WI38 (cell line): ENCODE data around the gene SYTL4.
"Not testable (repeated sequence)": the region's sequence is repeated elsewhere in the genome, so short reads cannot be mapped to it uniquely, and the experiment has no call there.

Experiments
- H3K4me3 ChIP-seq: 2 replicates; pipeline ENCODE4 v1.5.1; 2011; ENCODE audit warnings: low read depth, mild to moderate bottlenecking, control low read depth, low read length
- TF ChIP-seq, protein P1 (sequence below): IDR thresholded peaks from 2 replicates; pipeline ENCODE4 v1.5.1; 2012; ENCODE audit warnings: low read depth, mild to moderate bottlenecking, control low read depth, low read length

SYTL4 gene

DNA sequence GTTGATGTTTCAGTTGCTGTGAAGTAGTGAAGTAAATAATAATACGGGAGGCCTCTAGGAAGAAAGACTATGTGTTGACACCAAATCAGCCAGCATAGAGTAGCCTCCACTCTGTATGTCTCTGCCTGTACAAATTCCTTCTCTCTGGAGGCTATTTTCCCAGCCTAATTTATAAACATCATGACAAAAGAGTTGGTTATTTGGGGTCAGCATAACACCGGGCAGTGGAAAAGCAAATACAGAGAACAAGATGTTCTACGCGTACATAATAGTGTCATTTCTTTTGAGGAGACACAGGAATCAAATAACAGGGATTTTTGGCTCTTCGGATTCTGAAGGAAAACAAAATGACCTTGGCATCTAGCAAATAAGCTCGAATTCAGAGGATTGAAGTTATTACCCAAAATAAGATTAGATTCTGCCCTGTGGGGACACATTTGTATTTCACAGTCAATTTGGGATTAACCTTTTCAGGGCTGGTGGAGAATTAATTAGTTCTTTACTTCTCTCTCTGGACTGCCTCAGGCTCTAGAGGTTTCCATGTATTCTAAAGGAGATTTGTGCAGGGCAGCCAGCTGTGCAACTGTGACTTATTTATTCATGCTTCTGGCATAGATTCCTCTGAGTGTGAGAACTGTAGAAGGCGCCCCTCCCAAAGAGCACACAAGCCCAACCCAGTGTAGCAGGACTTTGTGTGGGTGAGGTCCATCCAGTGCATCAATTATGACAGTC lies 14.1 kb upstream of the SYTL4 start:
- TF ChIP-seq, protein P1, sequence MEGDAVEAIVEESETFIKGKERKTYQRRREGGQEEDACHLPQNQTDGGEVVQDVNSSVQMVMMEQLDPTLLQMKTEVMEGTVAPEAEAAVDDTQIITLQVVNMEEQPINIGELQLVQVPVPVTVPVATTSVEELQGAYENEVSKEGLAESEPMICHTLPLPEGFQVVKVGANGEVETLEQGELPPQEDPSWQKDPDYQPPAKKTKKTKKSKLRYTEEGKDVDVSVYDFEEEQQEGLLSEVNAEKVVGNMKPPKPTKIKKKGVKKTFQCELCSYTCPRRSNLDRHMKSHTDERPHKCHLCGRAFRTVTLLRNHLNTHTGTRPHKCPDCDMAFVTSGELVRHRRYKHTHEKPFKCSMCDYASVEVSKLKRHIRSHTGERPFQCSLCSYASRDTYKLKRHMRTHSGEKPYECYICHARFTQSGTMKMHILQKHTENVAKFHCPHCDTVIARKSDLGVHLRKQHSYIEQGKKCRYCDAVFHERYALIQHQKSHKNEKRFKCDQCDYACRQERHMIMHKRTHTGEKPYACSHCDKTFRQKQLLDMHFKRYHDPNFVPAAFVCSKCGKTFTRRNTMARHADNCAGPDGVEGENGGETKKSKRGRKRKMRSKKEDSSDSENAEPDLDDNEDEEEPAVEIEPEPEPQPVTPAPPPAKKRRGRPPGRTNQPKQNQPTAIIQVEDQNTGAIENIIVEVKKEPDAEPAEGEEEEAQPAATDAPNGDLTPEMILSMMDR: no peak
- H3K4me3 ChIP-seq: no peak overlapping the region

DNA sequence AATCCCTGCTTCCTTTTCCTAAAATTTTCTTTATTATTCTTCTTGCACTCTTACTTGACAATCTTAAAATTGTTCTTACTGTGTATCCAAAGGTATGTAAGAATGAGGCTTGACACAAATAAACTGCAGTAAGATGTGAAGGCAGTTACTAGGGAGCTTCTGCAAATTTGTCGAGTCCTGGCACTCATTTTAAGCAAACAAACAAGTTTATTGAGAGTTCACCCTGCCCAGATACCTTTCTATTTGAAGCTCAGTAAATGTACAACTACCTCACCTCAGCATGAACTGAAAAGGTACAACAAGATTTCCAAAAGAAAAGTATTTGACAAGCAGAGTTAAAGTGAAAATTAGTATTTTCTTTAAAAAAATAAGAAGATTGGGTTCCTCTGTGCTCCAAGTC lies 13.3 kb upstream of the SYTL4 start:
- TF ChIP-seq, protein P1: no peak
- no peak overlapping the region for H3K4me3 ChIP-seq

DNA sequence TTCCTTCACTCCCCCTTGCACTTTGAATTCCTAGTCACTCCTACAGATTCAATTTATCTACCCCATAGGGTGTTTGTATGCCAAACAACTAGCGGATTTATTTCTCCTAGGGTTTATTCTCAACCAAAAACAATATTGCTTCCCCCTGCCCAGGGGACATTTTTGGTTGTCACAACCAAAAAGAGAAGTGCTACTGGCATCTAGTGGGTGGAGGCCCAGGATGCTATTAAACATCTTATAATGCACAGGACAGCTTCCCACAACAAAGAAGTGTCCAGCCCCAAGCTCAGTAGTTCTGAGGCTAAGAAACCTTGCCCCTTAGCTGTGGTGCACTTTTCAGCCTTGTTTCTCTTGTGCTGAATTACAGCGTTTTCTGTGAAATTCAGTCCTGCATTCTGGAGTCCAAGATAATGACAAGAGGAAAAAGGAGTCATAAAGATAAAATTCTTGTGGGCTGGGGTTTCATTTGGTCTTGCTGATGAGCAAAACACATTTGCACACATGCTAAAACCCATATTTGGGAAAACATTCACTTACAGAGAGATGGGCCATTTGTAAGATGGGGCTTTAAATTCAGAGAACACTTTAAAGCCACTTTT lies 11.2 kb upstream of the SYTL4 start:
- TF ChIP-seq, protein P1: no peak
- no peak overlapping the region for H3K4me3 ChIP-seq

DNA sequence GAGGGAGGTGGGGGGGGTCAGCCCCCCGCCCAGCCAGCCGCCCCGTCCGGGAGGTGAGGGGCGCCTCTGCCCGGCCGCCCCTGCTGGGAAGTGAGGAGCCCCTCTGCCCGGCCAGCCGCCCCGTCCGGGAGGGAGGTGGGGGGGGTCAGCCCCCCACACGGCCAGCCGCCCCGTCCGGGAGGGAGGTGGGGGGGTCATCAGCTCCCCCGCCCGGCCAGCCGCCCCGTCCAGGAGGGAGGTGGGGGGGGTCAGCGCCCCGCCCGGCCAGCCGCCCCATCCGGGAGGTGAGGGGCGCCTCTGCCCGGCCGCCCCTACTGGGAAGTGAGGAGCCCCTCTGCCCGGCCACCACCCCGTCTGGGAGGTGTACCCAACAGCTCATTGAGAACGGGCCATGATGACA lies 7.9 kb downstream of the SYTL4 start:
- not testable (repeated sequence) for H3K4me3 ChIP-seq

DNA sequence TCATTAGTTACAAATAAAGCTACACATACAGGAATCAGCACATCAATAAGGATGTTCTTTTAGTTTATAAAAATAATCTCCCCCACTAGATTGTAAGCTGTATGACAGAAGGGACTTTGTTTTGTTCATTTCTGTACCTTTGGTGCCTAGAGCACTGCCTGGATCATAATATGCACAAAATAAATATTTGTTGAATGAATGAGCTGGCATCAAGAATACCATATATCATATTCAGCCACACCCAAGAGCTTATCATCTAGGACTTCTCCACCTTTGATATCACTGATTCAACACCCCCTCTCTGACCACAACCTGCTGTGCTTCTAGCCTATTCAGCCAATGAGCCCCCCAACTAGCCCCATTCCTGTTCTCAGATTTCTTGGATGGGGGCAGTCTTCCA lies 10.6 kb downstream of the SYTL4 start:
- H3K4me3 ChIP-seq: no peak overlapping the region
- TF ChIP-seq, protein P1: no peak

DNA sequence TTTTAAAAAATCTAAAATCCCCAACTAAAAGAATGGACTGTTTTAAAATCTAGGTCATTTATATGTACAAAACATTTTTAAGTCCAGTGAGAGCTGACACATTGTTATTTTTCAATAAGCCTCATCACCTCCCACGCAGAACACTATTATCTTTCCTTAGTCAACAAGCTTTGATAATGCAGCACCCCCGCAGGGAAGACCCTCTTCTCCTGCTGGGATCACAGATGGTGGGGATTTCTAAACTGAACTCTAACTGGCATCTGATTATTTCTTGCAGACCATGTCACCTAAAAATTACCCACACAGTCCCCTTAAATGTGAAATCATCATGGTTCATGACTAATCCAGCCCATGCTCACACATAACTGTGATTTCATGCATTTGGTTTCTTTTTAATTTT lies 11.6 kb downstream of the SYTL4 start:
- TF ChIP-seq, protein P1: no peak

DNA sequence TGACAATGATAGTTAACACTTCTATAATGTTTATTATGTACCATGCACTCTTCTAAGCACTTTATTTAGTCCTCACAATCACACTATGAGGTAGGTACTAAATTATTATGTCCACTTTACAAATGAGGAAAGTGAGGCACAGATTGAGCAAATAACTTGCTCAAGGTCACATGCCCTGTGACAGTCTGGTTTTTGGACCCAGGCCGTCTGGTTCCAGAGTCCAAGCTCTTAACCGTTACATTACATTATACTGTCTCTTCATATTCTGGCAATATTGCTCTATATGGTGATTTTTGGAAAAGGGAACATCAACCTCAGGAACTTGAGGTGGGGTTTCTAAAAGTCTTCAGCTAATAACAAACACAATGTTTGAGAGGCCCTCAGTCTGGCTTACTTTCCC lies 12.8 kb downstream of the SYTL4 start:
- TF ChIP-seq, protein P1: no peak
- H3K4me3 ChIP-seq: no peak overlapping the region

More for the DNA sequence above, 11.6 kb downstream of the SYTL4 start:
- no peak overlapping the region for H3K4me3 ChIP-seq

DNA sequence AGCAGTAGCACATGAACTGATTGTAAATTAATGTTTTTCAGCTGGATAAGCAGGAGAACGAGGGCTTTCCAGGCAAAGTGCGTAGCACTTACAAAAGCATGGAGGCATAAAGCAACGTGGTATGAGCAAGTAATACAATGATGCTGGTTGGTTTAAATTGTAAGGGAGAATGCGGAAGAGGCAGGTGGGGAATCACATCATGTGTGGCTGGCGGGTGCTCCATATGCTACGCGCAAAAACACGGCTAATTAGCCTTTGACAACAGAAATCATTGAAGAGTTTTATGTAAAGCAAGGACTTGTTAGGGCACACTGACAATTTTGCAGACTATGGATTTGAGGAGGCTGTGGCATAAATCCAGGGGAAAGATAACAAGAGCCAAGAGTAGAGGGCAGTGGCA lies 14.6 kb downstream of the SYTL4 start:
- no peak overlapping the region for H3K4me3 ChIP-seq
- TF ChIP-seq, protein P1: no peak
